ENCODE measurements around the gene TFEC.

Gene TFEC

GRCh38 chr7:115997221-115997620 lies 33.3 kb downstream of the TFEC start:
- Histone ChIP-seq H3K36me3 (ENCODE audit: control insufficient read depth, insufficient read depth, low read length) (no peaks in the 10 kb centered on the region), H3K9me3 (ENCODE audit: control insufficient read depth, low read length) (no peaks in the 10 kb centered on the region), H3K4me1 (ENCODE audit: control insufficient read depth, insufficient read depth, low read length, poor library complexity, severe bottlenecking) (no peaks in the 10 kb centered on the region), H3K27ac (ENCODE audit: insufficient read depth, low read length, poor library complexity, severe bottlenecking) (no peak overlapping the region), H3K4me3 (ENCODE audit: insufficient read depth, low read depth, low read length, poor library complexity, severe bottlenecking) (no peak overlapping the region), H3K27me3 (replicated peaks; ENCODE audit: control insufficient read depth, insufficient read depth, low read length, poor library complexity, severe bottlenecking) (no peaks in the 10 kb centered on the region)
- DNase-seq: no peak

- H3K27me3 ChIP-seq (replicated peaks; ENCODE audit: control insufficient read depth, insufficient read depth, low read length, poor library complexity, severe bottlenecking): no peaks in the 10 kb centered on the region
- no peaks in the 10 kb centered on the region for H3K36me3 ChIP-seq (ENCODE audit: control insufficient read depth, insufficient read depth, low read length)
- no peak overlapping the region for H3K4me3 ChIP-seq (ENCODE audit: insufficient read depth, low read depth, low read length, poor library complexity, severe bottlenecking)
- DNase-seq: no peak
- no peaks in the 10 kb centered on the region for H3K4me1 ChIP-seq (ENCODE audit: control insufficient read depth, insufficient read depth, low read length, poor library complexity, severe bottlenecking)
- H3K9me3 ChIP-seq (ENCODE audit: control insufficient read depth, low read length): no peaks in the 10 kb centered on the region
- no peak overlapping the region for H3K27ac ChIP-seq (ENCODE audit: insufficient read depth, low read length, poor library complexity, severe bottlenecking)
Measured at GRCh38 chr7:115995701-115996100, 34.9 kb downstream of the TFEC start.

DNA sequence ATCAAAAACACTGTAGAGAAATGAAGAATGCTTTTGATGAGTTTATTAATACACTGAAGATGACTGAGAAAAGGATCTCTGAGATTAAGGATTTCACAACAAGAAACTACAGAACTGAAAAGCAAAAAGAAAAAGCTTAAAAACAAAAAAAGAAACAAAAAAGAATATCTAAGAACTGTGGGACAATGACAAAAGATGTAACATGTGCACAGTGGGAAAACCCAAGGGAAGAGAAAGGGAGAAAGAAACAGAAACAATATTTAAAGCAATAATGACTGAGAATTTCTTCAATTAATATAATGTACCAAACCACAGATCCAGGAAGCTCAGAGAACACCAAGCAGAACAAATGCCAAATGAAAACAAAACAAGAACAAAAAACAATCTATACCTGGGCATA lies 42.2 kb downstream of the TFEC start:
- DNase-seq: no peak
- no peak overlapping the region for H3K27ac ChIP-seq (ENCODE audit: insufficient read depth, low read length, poor library complexity, severe bottlenecking)
- no peak overlapping the region for H3K4me3 ChIP-seq (ENCODE audit: insufficient read depth, low read depth, low read length, poor library complexity, severe bottlenecking)
- H3K36me3 ChIP-seq (ENCODE audit: control insufficient read depth, insufficient read depth, low read length): no peaks in the 10 kb centered on the region
- H3K27me3 ChIP-seq (replicated peaks; ENCODE audit: control insufficient read depth, insufficient read depth, low read length, poor library complexity, severe bottlenecking): no peaks in the 10 kb centered on the region
- no peaks in the 10 kb centered on the region for H3K4me1 ChIP-seq (ENCODE audit: control insufficient read depth, insufficient read depth, low read length, poor library complexity, severe bottlenecking)
- H3K9me3 ChIP-seq (ENCODE audit: control insufficient read depth, low read length): no peaks in the 10 kb centered on the region

GRCh38 chr7:115987486-115987885 lies 43.1 kb downstream of the TFEC start:
- Histone ChIP-seq H3K9me3 (ENCODE audit: control insufficient read depth, low read length) (no peaks in the 10 kb centered on the region), H3K27me3 (replicated peaks; ENCODE audit: control insufficient read depth, insufficient read depth, low read length, poor library complexity, severe bottlenecking) (no peaks in the 10 kb centered on the region), H3K4me3 (ENCODE audit: insufficient read depth, low read depth, low read length, poor library complexity, severe bottlenecking) (no peak overlapping the region), H3K36me3 (ENCODE audit: control insufficient read depth, insufficient read depth, low read length) (no peaks in the 10 kb centered on the region), H3K4me1 (ENCODE audit: control insufficient read depth, insufficient read depth, low read length, poor library complexity, severe bottlenecking) (no peaks in the 10 kb centered on the region), H3K27ac (ENCODE audit: insufficient read depth, low read length, poor library complexity, severe bottlenecking) (no peak overlapping the region)
- no peak for DNase-seq

DNA sequence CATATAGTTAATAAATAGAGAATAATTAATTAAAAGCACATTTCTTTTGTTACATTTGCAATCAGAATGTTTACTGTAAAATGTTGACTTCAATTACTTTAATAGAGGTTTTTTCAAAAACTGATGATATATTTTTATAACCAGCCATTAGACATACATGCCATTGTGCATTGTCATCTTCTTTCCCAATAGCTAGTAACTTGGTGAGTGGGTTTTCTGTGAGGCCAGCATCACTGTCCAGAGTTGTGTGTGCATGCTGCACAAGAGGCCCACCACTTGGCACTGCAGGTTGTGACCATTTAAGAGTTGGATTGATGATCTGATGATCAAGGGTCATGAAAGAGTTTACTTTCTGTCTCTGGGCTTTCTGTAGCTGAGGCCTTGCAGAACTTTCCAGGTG lies 46.5 kb downstream of the TFEC start:
- DNase-seq: no peak
- Histone ChIP-seq H3K9me3 (ENCODE audit: control insufficient read depth, low read length) (no peaks in the 10 kb centered on the region), H3K36me3 (ENCODE audit: control insufficient read depth, insufficient read depth, low read length) (no peaks in the 10 kb centered on the region), H3K4me1 (ENCODE audit: control insufficient read depth, insufficient read depth, low read length, poor library complexity, severe bottlenecking) (no peaks in the 10 kb centered on the region), H3K4me3 (ENCODE audit: insufficient read depth, low read depth, low read length, poor library complexity, severe bottlenecking) (no peak overlapping the region), H3K27ac (ENCODE audit: insufficient read depth, low read length, poor library complexity, severe bottlenecking) (no peak overlapping the region), H3K27me3 (replicated peaks; ENCODE audit: control insufficient read depth, insufficient read depth, low read length, poor library complexity, severe bottlenecking) (no peaks in the 10 kb centered on the region)

GRCh38 chr7:115980159-115980558 lies 50.4 kb downstream of the TFEC start:
- Histone ChIP-seq H3K36me3 (ENCODE audit: control insufficient read depth, insufficient read depth, low read length) (no peaks in the 10 kb centered on the region), H3K9me3 (ENCODE audit: control insufficient read depth, low read length) (no peaks in the 10 kb centered on the region), H3K27ac (ENCODE audit: insufficient read depth, low read length, poor library complexity, severe bottlenecking) (no peak overlapping the region), H3K27me3 (replicated peaks; ENCODE audit: control insufficient read depth, insufficient read depth, low read length, poor library complexity, severe bottlenecking) (no peaks in the 10 kb centered on the region), H3K4me1 (ENCODE audit: control insufficient read depth, insufficient read depth, low read length, poor library complexity, severe bottlenecking) (no peaks in the 10 kb centered on the region), H3K4me3 (ENCODE audit: insufficient read depth, low read depth, low read length, poor library complexity, severe bottlenecking) (no peak overlapping the region)
- no peak for DNase-seq

GRCh38 chr7:115976651-115977050 lies 53.9 kb downstream of the TFEC start:
- no peaks in the 10 kb centered on the region for H3K36me3 ChIP-seq (ENCODE audit: control insufficient read depth, insufficient read depth, low read length)
- DNase-seq: no peak

DNA sequence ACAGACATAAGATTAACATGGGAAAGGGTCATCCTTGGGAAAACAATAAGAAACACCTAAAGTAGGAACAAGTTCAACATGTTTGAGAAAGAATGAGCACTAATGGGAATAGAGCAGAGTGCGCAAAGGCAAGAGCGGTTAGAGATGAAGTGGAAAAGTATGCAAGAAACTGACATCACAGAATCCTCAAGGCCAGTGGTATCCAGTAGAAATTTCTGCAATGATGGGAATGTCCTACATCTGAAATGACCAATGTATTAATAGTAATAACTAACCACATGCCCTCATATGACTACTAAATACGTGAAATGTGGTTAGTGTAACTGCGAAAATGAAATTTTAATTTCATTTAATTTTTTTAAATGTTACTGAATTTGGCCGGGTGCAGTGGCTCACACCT lies 54.8 kb downstream of the TFEC start:
- Histone ChIP-seq H3K9me3 (ENCODE audit: control insufficient read depth, low read length) (no peaks in the 10 kb centered on the region), H3K27me3 (replicated peaks; ENCODE audit: control insufficient read depth, insufficient read depth, low read length, poor library complexity, severe bottlenecking) (no peaks in the 10 kb centered on the region), H3K4me3 (ENCODE audit: insufficient read depth, low read depth, low read length, poor library complexity, severe bottlenecking) (no peak overlapping the region), H3K27ac (ENCODE audit: insufficient read depth, low read length, poor library complexity, severe bottlenecking) (no peak overlapping the region), H3K4me1 (ENCODE audit: control insufficient read depth, insufficient read depth, low read length, poor library complexity, severe bottlenecking) (no peaks in the 10 kb centered on the region), H3K36me3 (ENCODE audit: control insufficient read depth, insufficient read depth, low read length) (no peaks in the 10 kb centered on the region)
- no peak for DNase-seq

More at GRCh38 chr7:115976651-115977050, 53.9 kb downstream of the TFEC start:
- Histone ChIP-seq H3K9me3 (ENCODE audit: control insufficient read depth, low read length) (no peaks in the 10 kb centered on the region), H3K4me1 (ENCODE audit: control insufficient read depth, insufficient read depth, low read length, poor library complexity, severe bottlenecking) (no peaks in the 10 kb centered on the region), H3K27ac (ENCODE audit: insufficient read depth, low read length, poor library complexity, severe bottlenecking) (no peak overlapping the region), H3K27me3 (replicated peaks; ENCODE audit: control insufficient read depth, insufficient read depth, low read length, poor library complexity, severe bottlenecking) (no peaks in the 10 kb centered on the region), H3K4me3 (ENCODE audit: insufficient read depth, low read depth, low read length, poor library complexity, severe bottlenecking) (no peak overlapping the region)

- Histone ChIP-seq H3K36me3 (ENCODE audit: control insufficient read depth, insufficient read depth, low read length) (no peaks in the 10 kb centered on the region), H3K9me3 (ENCODE audit: control insufficient read depth, low read length) (no peaks in the 10 kb centered on the region), H3K27ac (ENCODE audit: insufficient read depth, low read length, poor library complexity, severe bottlenecking) (no peak overlapping the region), H3K4me1 (ENCODE audit: control insufficient read depth, insufficient read depth, low read length, poor library complexity, severe bottlenecking) (no peaks in the 10 kb centered on the region), H3K4me3 (ENCODE audit: insufficient read depth, low read depth, low read length, poor library complexity, severe bottlenecking) (no peak overlapping the region), H3K27me3 (replicated peaks; ENCODE audit: control insufficient read depth, insufficient read depth, low read length, poor library complexity, severe bottlenecking) (no peaks in the 10 kb centered on the region)
- DNase-seq: no peak
Measured at GRCh38 chr7:115973406-115973805, 57.2 kb downstream of the TFEC start.

DNA sequence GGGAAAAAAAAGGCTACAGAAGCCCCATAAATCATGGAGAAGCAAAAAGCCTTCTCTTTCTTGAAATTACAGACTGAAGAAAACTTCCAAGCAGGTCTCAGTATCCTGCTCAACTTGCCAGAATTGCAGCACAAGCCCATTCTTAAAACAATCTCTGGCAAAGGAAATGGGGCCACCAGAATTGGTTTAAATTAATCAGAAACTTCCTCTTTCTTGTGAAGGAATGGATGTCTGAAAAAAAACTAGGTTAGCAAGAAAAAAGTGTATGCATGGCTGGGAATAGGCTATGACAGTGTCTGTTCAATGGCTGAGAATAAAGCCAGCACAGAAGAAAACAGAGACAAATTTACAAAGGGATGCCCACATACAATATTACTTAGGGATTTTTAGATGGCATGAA lies 59.1 kb downstream of the TFEC start:
- no peaks in the 10 kb centered on the region for H3K36me3 ChIP-seq (ENCODE audit: control insufficient read depth, insufficient read depth, low read length)
- no peak overlapping the region for H3K4me3 ChIP-seq (ENCODE audit: insufficient read depth, low read depth, low read length, poor library complexity, severe bottlenecking)
- H3K27ac ChIP-seq (ENCODE audit: insufficient read depth, low read length, poor library complexity, severe bottlenecking): no peak overlapping the region
- no peaks in the 10 kb centered on the region for H3K27me3 ChIP-seq (replicated peaks; ENCODE audit: control insufficient read depth, insufficient read depth, low read length, poor library complexity, severe bottlenecking)
- no peak for DNase-seq
- H3K4me1 ChIP-seq (ENCODE audit: control insufficient read depth, insufficient read depth, low read length, poor library complexity, severe bottlenecking): no peaks in the 10 kb centered on the region
- no peaks in the 10 kb centered on the region for H3K9me3 ChIP-seq (ENCODE audit: control insufficient read depth, low read length)

GRCh38 chr7:115968596-115968995 lies 62.0 kb downstream of the TFEC start:
- DNase-seq: no peak
- H3K27ac ChIP-seq (ENCODE audit: insufficient read depth, low read length, poor library complexity, severe bottlenecking): no peak overlapping the region

More at GRCh38 chr7:115968596-115968995, 62.0 kb downstream of the TFEC start:
- Histone ChIP-seq H3K4me1 (ENCODE audit: control insufficient read depth, insufficient read depth, low read length, poor library complexity, severe bottlenecking) (no peaks in the 10 kb centered on the region), H3K27me3 (replicated peaks; ENCODE audit: control insufficient read depth, insufficient read depth, low read length, poor library complexity, severe bottlenecking) (no peaks in the 10 kb centered on the region), H3K4me3 (ENCODE audit: insufficient read depth, low read depth, low read length, poor library complexity, severe bottlenecking) (no peak overlapping the region), H3K36me3 (ENCODE audit: control insufficient read depth, insufficient read depth, low read length) (no peaks in the 10 kb centered on the region), H3K9me3 (ENCODE audit: control insufficient read depth, low read length) (no peaks in the 10 kb centered on the region)
